KMS-11 (cell line): ENCODE results near the gene LDLRAD3.

ENCODE experiments used
- H2AFZ ChIP-seq: fragments of 200-600 bp; sonication (generic); 2 replicates; pipeline ENCODE4 v1.6.1; 2016; ENCODE audit warnings: antibody characterized with exemption, mixed run types, low read depth
- H3K27ac ChIP-seq: fragments of 200-600 bp; sonication (generic); 2 replicates; pipeline ENCODE4 v1.6.1; 2016; ENCODE audit warnings: mild to moderate bottlenecking, mixed run types
- H3K27me3 ChIP-seq: fragments of 200-600 bp; sonication (generic); 2 replicates; pipeline ENCODE4 v1.6.1; 2017; ENCODE audit warnings: mild to moderate bottlenecking, low read depth, mixed run types, moderate library complexity; ENCODE audit not compliant: insufficient read depth
- H3K36me3 ChIP-seq: fragments of 200-600 bp; sonication (generic); 2 replicates; pipeline ENCODE4 v1.6.1; 2017; ENCODE audit warnings: mild to moderate bottlenecking, mixed run types; ENCODE audit not compliant: insufficient read depth
- H3K4me1 ChIP-seq: fragments of 200-600 bp; sonication (generic); 2 replicates; pipeline ENCODE4 v1.6.1; 2016; ENCODE audit warnings: mild to moderate bottlenecking, low read depth, mixed run types; ENCODE audit not compliant: poor library complexity, severe bottlenecking
- H3K4me2 ChIP-seq: fragments of 200-600 bp; sonication (generic); 2 replicates; pipeline ENCODE4 v1.7.0; 2016; ENCODE audit warnings: mild to moderate bottlenecking, mixed run types
- H3K4me3 ChIP-seq: fragments of 200-600 bp; sonication (generic); IDR thresholded peaks from 2 replicates; pipeline ENCODE4 v1.6.1; 2017; ENCODE audit warnings: low read depth, low read length, mixed read lengths; ENCODE audit not compliant: insufficient read depth
- H3K79me2 ChIP-seq: fragments of 200-600 bp; sonication (generic); 2 replicates; pipeline ENCODE4 v1.6.1; 2016; ENCODE audit warnings: low read depth, mixed run types; ENCODE audit not compliant: insufficient read depth
- H3K9ac ChIP-seq: fragments of 200-600 bp; sonication (generic); 2 replicates; pipeline ENCODE4 v1.6.1; 2016; ENCODE audit warnings: mild to moderate bottlenecking, mixed run types
- H4K20me1 ChIP-seq: fragments of 200-600 bp; sonication (generic); 2 replicates; pipeline ENCODE4 v1.6.1; 2016; ENCODE audit warnings: mild to moderate bottlenecking, mixed run types; ENCODE audit not compliant: insufficient read depth
- TF ChIP-seq, protein P1 (sequence below): fragments of 200-600 bp; sonication (generic); conservative IDR thresholded peaks from 2 replicates; pipeline ENCODE4 v1.6.1; 2017; ENCODE audit warnings: low read depth, mild to moderate bottlenecking, antibody characterized with exemption, low read length, moderate library complexity, mixed read lengths

Gene LDLRAD3

DNA sequence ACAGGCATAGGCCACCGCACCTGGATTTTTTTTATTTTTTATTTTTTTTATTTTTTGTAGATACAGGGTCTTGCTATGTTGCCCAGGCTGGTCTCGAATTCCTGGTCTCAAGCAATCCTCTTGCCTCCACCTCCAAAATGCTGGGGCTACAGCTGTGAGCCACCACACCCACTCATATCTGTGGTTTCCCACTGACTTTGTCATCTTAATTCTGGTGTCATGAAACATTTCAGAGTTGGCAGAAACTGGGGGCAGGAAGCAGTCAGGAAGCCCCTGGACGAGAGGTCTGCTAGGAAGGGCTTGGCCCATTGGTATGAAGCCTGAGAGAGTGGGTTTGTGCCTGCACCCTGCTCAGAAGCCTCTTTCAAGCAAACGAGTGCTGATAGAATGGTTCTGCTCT, 296.3 kb downstream of the LDLRAD3 start:
- no peak overlapping the region for H3K9ac ChIP-seq
- no peaks in the 10 kb centered on the region for H3K4me1 ChIP-seq
- no peak overlapping the region for H3K4me2 ChIP-seq
- H3K27ac ChIP-seq: no peak overlapping the region
- H3K79me2 ChIP-seq: no peaks in the 10 kb centered on the region
- H4K20me1 ChIP-seq: no peaks in the 10 kb centered on the region
- H2AFZ ChIP-seq: no peak overlapping the region
- H3K36me3 ChIP-seq: no peaks in the 10 kb centered on the region
- TF ChIP-seq, protein P1, sequence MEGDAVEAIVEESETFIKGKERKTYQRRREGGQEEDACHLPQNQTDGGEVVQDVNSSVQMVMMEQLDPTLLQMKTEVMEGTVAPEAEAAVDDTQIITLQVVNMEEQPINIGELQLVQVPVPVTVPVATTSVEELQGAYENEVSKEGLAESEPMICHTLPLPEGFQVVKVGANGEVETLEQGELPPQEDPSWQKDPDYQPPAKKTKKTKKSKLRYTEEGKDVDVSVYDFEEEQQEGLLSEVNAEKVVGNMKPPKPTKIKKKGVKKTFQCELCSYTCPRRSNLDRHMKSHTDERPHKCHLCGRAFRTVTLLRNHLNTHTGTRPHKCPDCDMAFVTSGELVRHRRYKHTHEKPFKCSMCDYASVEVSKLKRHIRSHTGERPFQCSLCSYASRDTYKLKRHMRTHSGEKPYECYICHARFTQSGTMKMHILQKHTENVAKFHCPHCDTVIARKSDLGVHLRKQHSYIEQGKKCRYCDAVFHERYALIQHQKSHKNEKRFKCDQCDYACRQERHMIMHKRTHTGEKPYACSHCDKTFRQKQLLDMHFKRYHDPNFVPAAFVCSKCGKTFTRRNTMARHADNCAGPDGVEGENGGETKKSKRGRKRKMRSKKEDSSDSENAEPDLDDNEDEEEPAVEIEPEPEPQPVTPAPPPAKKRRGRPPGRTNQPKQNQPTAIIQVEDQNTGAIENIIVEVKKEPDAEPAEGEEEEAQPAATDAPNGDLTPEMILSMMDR: no peak
- no peaks in the 10 kb centered on the region for H3K27me3 ChIP-seq
- H3K4me3 ChIP-seq: no peak overlapping the region

DNA sequence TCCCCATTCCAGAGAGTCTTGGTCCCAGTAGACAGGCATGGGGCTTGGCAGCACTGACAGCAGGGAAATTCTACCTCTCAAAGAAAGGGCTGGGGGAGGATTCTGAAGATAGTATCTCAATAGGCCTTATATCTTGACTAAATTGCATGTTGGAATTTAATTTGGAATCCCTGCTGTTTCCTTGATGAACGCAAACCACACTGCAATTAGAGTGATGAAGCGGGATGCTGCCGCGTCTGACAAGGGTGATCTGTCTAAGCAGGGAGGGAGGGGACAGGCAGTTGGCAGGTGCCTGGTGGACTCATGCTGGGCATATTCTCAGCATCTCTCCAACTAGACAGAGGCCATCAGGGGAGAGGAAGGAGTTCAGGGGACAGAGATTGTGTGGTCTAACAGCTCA, 296.9 kb downstream of the LDLRAD3 start:
- TF ChIP-seq, protein P1: no peak
- Histone ChIP-seq H3K9ac (no peak overlapping the region), H3K36me3 (no peaks in the 10 kb centered on the region), H2AFZ (no peak overlapping the region), H3K4me1 (no peaks in the 10 kb centered on the region), H3K4me3 (no peak overlapping the region), H3K27me3 (no peaks in the 10 kb centered on the region), H3K79me2 (no peaks in the 10 kb centered on the region), H4K20me1 (no peaks in the 10 kb centered on the region), H3K27ac (no peak overlapping the region), H3K4me2 (no peak overlapping the region)

GRCh38 chr11:36241497-36241896, 297.6 kb downstream of the LDLRAD3 start:
- TF ChIP-seq, protein P1: no peak
- no peaks in the 10 kb centered on the region for H3K36me3 ChIP-seq
- H4K20me1 ChIP-seq: no peaks in the 10 kb centered on the region
- no peak overlapping the region for H2AFZ ChIP-seq
- H3K9ac ChIP-seq: no peak overlapping the region
- no peaks in the 10 kb centered on the region for H3K4me1 ChIP-seq
- H3K4me2 ChIP-seq: no peak overlapping the region
- no peaks in the 10 kb centered on the region for H3K27me3 ChIP-seq
- no peak overlapping the region for H3K27ac ChIP-seq
- no peak overlapping the region for H3K4me3 ChIP-seq
- H3K79me2 ChIP-seq: no peaks in the 10 kb centered on the region

GRCh38 chr11:36243641-36244040, 299.8 kb downstream of the LDLRAD3 start:
- Histone ChIP-seq H2AFZ (no peak overlapping the region), H3K27me3 (no peaks in the 10 kb centered on the region), H3K36me3 (no peaks in the 10 kb centered on the region), H3K79me2 (no peaks in the 10 kb centered on the region), H3K27ac (no peak overlapping the region), H3K9ac (no peak overlapping the region), H3K4me2 (no peak overlapping the region), H3K4me1 (peaks cover 14% of the 10 kb centered on the region), H3K4me3 (no peak overlapping the region), H4K20me1 (no peaks in the 10 kb centered on the region)
- TF ChIP-seq, protein P1: no peak
